Measurements from ENCODE around the gene NAA16. TPM values are rescaled to one million over a fixed set of nuclear protein-coding genes. Genes with fewer than 3 reads are reported as not detected.

NAA16 gene
- total and polyA plus RNA-seq, 4 donors: 5.8 to 24.7 (median 16.3) TPM

Other genes starting within 250 kb of the NAA16 start
- 10 to 100 TPM; 11.2 to 14.3 TPM for gene WBP4, start 249.8 kb upstream of the NAA16 start, total RNA-seq
- 10 to 100 TPM in 1 of 2 donors, 1 to 10 TPM in 1; 9.9 to 17.9 TPM for gene WBP4, start 249.8 kb upstream of the NAA16 start, polyA plus RNA-seq
- gene KBTBD6, start 178.5 kb upstream of the NAA16 start, total RNA-seq: 1 to 10 TPM; 4.3 to 7.7 TPM
- gene KBTBD6, start 178.5 kb upstream of the NAA16 start, polyA plus RNA-seq: 1 to 10 TPM; 2.4 to 3.1 TPM
- 1 to 10 TPM; 5.4 to 6.9 TPM for gene KBTBD7, start 116.7 kb upstream of the NAA16 start, total RNA-seq
- 1 to 10 TPM; 2.0 to 2.4 TPM for gene KBTBD7, start 116.7 kb upstream of the NAA16 start, polyA plus RNA-seq
- gene MTRF1, start 47.7 kb upstream of the NAA16 start, total RNA-seq: 10 to 100 TPM in 1 of 2 donors, 1 to 10 TPM in 1; 6.8 to 13.7 TPM
- gene MTRF1, start 47.7 kb upstream of the NAA16 start, polyA plus RNA-seq: 10 to 100 TPM in 1 of 2 donors, 1 to 10 TPM in 1; 9.3 to 10.7 TPM
- 10 to 100 TPM; 19.3 to 66.2 TPM for gene RGCC, start 146.3 kb downstream of the NAA16 start, total RNA-seq
- gene RGCC, start 146.3 kb downstream of the NAA16 start, polyA plus RNA-seq: 10 to 100 TPM; 10.3 to 26.0 TPM

Measured in aorta (tissue), 4 donors.